Fibroblast of lung (primary cell): ENCODE data around the gene CNPY4.

Source experiments
- CTCF ChIP-seq, 2 donors: IDR thresholded peaks in 1 of 2; conservative IDR thresholded peaks in 1 of 2; 1 replicate in 1 of 2; 2 replicates in 1 of 2; pipeline ENCODE4 v1.5.1; 2011 to 2012; ENCODE audit warnings: low read length in 2 of 2, control low read depth in 1 of 2, inconsistent platforms in 1 of 2, low read depth in 1 of 2, mild to moderate bottlenecking in 1 of 2
- EZH2 ChIP-seq: IDR thresholded peaks from 2 replicates; pipeline ENCODE4 v1.5.1; 2012; ENCODE audit warnings: low read length, control low read depth, mild to moderate bottlenecking; ENCODE audit errors: missing control alignments

GRCh38 chr7:100115026-100115425 lies 4.4 kb upstream of the CNPY4 start:
- TF ChIP-seq CTCF (conservative IDR thresholded peaks at IDR 0.05 in 1 of 2, IDR thresholded peaks at IDR 0.05 in 1 of 2; ENCODE audit: low read depth in 1 of 2, low read length in 2 of 2) (no peak), EZH2 (no peak)
